A549 treated with CpdA at 1 μM for 4 hours (cell line): Measurements from ENCODE around the gene NCKAP1. TPM values are rescaled to one million over a fixed set of nuclear protein-coding genes. Genes with fewer than 3 reads are reported as not detected.

ENCODE experiments used
- total RNA-seq: library from RNA; stranded (reverse); fragments of 200-300 nt; extraction: Qiagen RNA extraction; gene quantifications from 5 replicates; pipeline ENCODE4 v1.2.3, GENCODE V29; 2022; ENCODE audit warnings: low read depth

NCKAP1 gene
- 91.0 to 110 TPM (median 106 TPM) in 5 replicates for total RNA-seq

GRCh38 chr2:183038341-183039300 is at the start of gene NCKAP1:
TSS of gene NCKAP1 (minus strand) at chr2:183038457. CDS start at chr2:183038099, 358 bp downstream.

GRCh38 chr2:183078464-183079138 is 40.3 kb upstream of the NCKAP1 start, which contains the start of gene DUSP19:
TSS of gene DUSP19 (plus strand) at chr2:183078747. CDS start at chr2:183078934, 187 bp downstream.

GRCh38 chr2:182866461-182867406 is 171.5 kb downstream of the NCKAP1 start, which contains the start of gene FRZB:
TSS of gene FRZB (minus strand) at chr2:182866637. CDS start at chr2:182866552, 85 bp downstream.

Other genes with a start within 250 kb of the NCKAP1 start
- 0.03 TPM in 1 of 5 replicates, not detected in the others for gene FRZB, start 171.8 kb downstream of the NCKAP1 start, total RNA-seq
- gene DUSP19, start 40.3 kb upstream of the NCKAP1 start, total RNA-seq: 0.57 to 1.3 TPM (median 0.61 TPM) in 5 replicates
- 33.7 to 50.0 TPM (median 36.3 TPM) in 5 replicates for gene NUP35, start 86.0 kb upstream of the NCKAP1 start, total RNA-seq